Measurements from ENCODE around the gene SAPCD2. TPM values are rescaled to one million over a fixed set of nuclear protein-coding genes. Genes with fewer than 3 reads are reported as not detected.

Gene SAPCD2
- total RNA-seq, 1 experiment from 2014 or later, result 57.5 TPM

DNA sequence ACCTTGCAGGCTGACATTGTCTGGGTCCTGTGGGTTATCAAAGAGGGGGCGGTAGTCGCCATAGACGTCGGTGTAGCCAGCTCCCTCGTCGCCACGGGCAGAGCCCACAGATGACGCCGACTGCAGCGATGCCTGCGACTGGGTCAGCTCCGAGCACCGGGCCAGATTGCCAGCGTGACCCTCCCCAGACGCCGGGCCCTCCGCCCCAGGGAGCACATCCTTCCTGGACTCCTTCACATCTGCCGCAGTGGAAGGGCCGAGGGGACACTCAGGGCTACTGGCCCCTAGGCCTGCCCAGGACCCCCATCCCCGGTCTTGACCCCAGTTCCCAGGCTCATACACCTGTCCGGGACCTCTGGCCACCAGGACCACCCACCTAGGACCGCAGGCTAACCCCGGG is 56.2 kb downstream of the SAPCD2 start:
- CTCF ChIA-PET, result no interaction called here
- H3K27ac Mint-ChIP-seq (ENCODE audit: unreplicated experiment), result no peak overlapping the region
- Histone ChIP-seq H3K4me1 (no peaks in the 10 kb centered on the region), H3K9me3 (no peaks in the 10 kb centered on the region), H3K4me3 (ENCODE audit: low read depth, low read length) (no peak overlapping the region), H3K27me3 (replicated peaks; ENCODE audit: control insufficient read depth, insufficient read depth, low read length) (no peaks in the 10 kb centered on the region), H3K36me3 (ENCODE audit: control insufficient read depth, insufficient read depth, low read length) (no peaks in the 10 kb centered on the region; the same call in 1 of the 2 replicates)
- intact Hi-C loops (cut with micrococcal nuclease; ENCODE audit: unreplicated experiment), result no loop called here
- DNase-seq, result no peak
- POLR2A ChIA-PET, result no interaction called here
- no TSS peak for BruUV-seq (replicated peaks)
- H3K9me3 Mint-ChIP-seq (ENCODE audit: unreplicated experiment), result no peaks in the 10 kb centered on the region
- H3K4me1 Mint-ChIP-seq (ENCODE audit: low read depth, unreplicated experiment), result no peaks in the 10 kb centered on the region
- TF ChIP-seq, protein P1, sequence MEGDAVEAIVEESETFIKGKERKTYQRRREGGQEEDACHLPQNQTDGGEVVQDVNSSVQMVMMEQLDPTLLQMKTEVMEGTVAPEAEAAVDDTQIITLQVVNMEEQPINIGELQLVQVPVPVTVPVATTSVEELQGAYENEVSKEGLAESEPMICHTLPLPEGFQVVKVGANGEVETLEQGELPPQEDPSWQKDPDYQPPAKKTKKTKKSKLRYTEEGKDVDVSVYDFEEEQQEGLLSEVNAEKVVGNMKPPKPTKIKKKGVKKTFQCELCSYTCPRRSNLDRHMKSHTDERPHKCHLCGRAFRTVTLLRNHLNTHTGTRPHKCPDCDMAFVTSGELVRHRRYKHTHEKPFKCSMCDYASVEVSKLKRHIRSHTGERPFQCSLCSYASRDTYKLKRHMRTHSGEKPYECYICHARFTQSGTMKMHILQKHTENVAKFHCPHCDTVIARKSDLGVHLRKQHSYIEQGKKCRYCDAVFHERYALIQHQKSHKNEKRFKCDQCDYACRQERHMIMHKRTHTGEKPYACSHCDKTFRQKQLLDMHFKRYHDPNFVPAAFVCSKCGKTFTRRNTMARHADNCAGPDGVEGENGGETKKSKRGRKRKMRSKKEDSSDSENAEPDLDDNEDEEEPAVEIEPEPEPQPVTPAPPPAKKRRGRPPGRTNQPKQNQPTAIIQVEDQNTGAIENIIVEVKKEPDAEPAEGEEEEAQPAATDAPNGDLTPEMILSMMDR (IDR thresholded peaks at IDR 0.05; ENCODE audit: insufficient read depth in 1 of 2, low read depth in 1 of 2, low read length in 1 of 2, severe bottlenecking in 1 of 2, unreplicated experiment in 1 of 2), result no peak
- no peak overlapping the region for H3K4me3 Mint-ChIP-seq (ENCODE audit: unreplicated experiment)
- no peaks in the 10 kb centered on the region for H3K36me3 Mint-ChIP-seq (ENCODE audit: insufficient read depth, unreplicated experiment)
- no peaks in the 10 kb centered on the region for H3K27me3 Mint-ChIP-seq (ENCODE audit: insufficient read depth, unreplicated experiment)

DNA sequence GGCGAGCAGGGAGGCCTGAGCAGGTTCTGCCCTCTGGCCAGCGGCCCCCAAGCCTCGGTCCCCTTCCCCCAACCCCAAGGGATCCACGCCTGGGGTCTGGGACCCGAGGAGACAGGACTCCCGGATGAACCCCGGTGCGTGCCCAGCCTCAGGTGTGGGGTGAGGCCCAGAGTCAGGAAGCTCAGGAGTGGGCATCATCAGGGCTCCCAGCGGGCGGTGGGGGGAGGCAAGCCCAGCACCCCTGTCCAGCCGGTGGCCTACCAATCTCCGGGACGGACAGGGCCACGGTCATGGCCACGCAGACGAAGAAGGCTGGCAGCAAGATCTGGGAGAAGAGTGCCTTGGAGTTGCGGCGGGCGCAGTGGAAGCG is 56.8 kb downstream of the SAPCD2 start:
- no peak overlapping the region for H3K4me3 ChIP-seq (ENCODE audit: low read depth, low read length)
- Mint-ChIP-seq H3K27ac (ENCODE audit: unreplicated experiment) (no peak overlapping the region), H3K4me3 (ENCODE audit: unreplicated experiment) (no peak overlapping the region), H3K9me3 (ENCODE audit: unreplicated experiment) (no peaks in the 10 kb centered on the region), H3K36me3 (ENCODE audit: insufficient read depth, unreplicated experiment) (no peaks in the 10 kb centered on the region), H3K4me1 (ENCODE audit: low read depth, unreplicated experiment) (no peaks in the 10 kb centered on the region), H3K27me3 (ENCODE audit: insufficient read depth, unreplicated experiment) (no peaks in the 10 kb centered on the region)
- no TSS peak for BruUV-seq (replicated peaks)
- no peak for DNase-seq
- no peaks in the 10 kb centered on the region for H3K4me1 ChIP-seq
- ChIA-PET POLR2A (no interaction called here), CTCF (no interaction called here)
- intact Hi-C loops (cut with micrococcal nuclease; ENCODE audit: unreplicated experiment), result no loop called here
- H3K27me3 ChIP-seq (replicated peaks; ENCODE audit: control insufficient read depth, insufficient read depth, low read length), result no peaks in the 10 kb centered on the region
- no peaks in the 10 kb centered on the region; the same call in 1 of the 2 replicates for H3K36me3 ChIP-seq (ENCODE audit: control insufficient read depth, insufficient read depth, low read length)
- TF ChIP-seq, protein P1 (IDR thresholded peaks at IDR 0.05; ENCODE audit: insufficient read depth in 1 of 2, low read depth in 1 of 2, low read length in 1 of 2, severe bottlenecking in 1 of 2, unreplicated experiment in 1 of 2), result no peak
- H3K9me3 ChIP-seq, result no peaks in the 10 kb centered on the region

DNA sequence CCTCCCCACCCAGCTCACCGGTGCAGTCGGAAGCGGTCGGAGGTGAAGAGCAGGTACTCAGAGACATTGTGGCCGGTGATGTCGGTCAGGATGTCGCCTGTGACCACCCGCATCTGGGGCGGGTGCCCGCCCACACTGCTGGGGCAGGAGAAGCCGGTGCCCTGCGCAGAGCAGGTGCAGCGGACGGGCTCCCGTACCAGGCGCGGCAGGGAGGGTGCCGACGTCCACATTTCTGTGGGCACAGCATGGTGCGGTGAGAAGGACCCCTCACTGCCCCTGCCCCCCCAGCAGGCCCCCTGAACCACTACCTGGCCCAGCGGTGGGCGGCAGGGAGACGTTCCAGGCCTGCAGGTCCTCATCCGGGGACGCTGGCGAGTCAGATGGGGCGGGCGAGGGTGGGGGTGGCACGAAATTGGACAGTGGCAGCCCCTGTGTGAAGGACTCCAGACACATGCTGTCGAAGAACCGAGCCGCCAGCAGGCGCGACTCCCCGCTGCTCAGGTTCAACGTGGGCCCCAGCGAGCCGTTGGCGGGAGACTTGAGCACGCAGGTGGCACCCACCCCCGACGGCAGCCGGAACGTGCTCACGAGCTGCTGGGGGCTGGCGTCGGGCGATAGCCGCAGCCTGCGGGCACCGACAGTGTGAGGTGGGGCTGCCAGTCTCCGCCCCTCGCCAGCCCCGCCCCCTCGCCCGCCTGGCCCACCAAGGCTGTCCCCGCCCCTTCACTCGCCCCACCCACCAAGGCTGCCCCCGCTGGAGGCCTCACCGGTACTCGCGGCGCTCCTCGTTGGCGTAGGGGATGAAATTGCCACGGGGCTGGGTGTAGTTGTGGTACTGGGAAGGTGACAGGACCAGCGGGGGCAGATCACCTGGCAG is 57.4 kb downstream of the SAPCD2 start:
- no TSS peak for BruUV-seq (replicated peaks)
- Histone ChIP-seq H3K9me3 (no peaks in the 10 kb centered on the region), H3K36me3 (ENCODE audit: control insufficient read depth, insufficient read depth, low read length) (no peaks in the 10 kb centered on the region; the same call in 1 of the 2 replicates), H3K4me3 (ENCODE audit: low read depth, low read length) (no peak overlapping the region), H3K4me1 (no peaks in the 10 kb centered on the region), H3K27me3 (replicated peaks; ENCODE audit: control insufficient read depth, insufficient read depth, low read length) (no peaks in the 10 kb centered on the region)
- ChIA-PET POLR2A (no interaction called here), CTCF (no interaction called here)
- no peak overlapping the region for H3K27ac Mint-ChIP-seq (ENCODE audit: unreplicated experiment)
- DNase-seq, result no peak
- no peaks in the 10 kb centered on the region for H3K36me3 Mint-ChIP-seq (ENCODE audit: insufficient read depth, unreplicated experiment)
- TF ChIP-seq, protein P1 (IDR thresholded peaks at IDR 0.05; ENCODE audit: insufficient read depth in 1 of 2, low read depth in 1 of 2, low read length in 1 of 2, severe bottlenecking in 1 of 2, unreplicated experiment in 1 of 2), result no peak
- H3K27me3 Mint-ChIP-seq (ENCODE audit: insufficient read depth, unreplicated experiment), result no peaks in the 10 kb centered on the region
- H3K9me3 Mint-ChIP-seq (ENCODE audit: unreplicated experiment), result no peaks in the 10 kb centered on the region
- intact Hi-C loops (cut with micrococcal nuclease; ENCODE audit: unreplicated experiment), result no loop called here
- no peaks in the 10 kb centered on the region for H3K4me1 Mint-ChIP-seq (ENCODE audit: low read depth, unreplicated experiment)
- no peak overlapping the region for H3K4me3 Mint-ChIP-seq (ENCODE audit: unreplicated experiment)

Other genes starting within 250 kb of the SAPCD2 start
- 3.6 and 4.2 TPM in 2 replicates for gene AJM1, start 228.1 kb downstream of the SAPCD2 start, total RNA-seq (2022)
- 103 and 105 TPM in 2 replicates for gene PHPT1, start 221.1 kb downstream of the SAPCD2 start, total RNA-seq (2022)
- gene MAMDC4, start 218.2 kb downstream of the SAPCD2 start, total RNA-seq (2022), result 8.8 and 10.8 TPM in 2 replicates
- gene EDF1, start 204.2 kb downstream of the SAPCD2 start, total RNA-seq (2022), result 429 and 476 TPM in 2 replicates
- 41.7 and 50.0 TPM in 2 replicates for gene TRAF2, start 184.0 kb downstream of the SAPCD2 start, total RNA-seq (2022)
- 66.8 and 76.1 TPM in 2 replicates for gene FBXW5, start 125.8 kb downstream of the SAPCD2 start, total RNA-seq (2022)
- 0.77 and 1.3 TPM in 2 replicates for gene C8G, start 125.3 kb downstream of the SAPCD2 start, total RNA-seq (2022)
- gene LCN12, start 118.3 kb downstream of the SAPCD2 start, total RNA-seq (2022), result 20.0 and 23.2 TPM in 2 replicates
- gene PTGDS, start 93.1 kb downstream of the SAPCD2 start, total RNA-seq (2022), result not detected in 2 replicates
- not detected in 2 replicates for gene LCNL1, start 87.6 kb downstream of the SAPCD2 start, total RNA-seq (2022)
- 66.2 TPM in 2 replicates for gene PAXX, start 78.1 kb downstream of the SAPCD2 start, total RNA-seq (2022)
- gene CLIC3, start 74.0 kb downstream of the SAPCD2 start, total RNA-seq (2022), result 4.5 and 4.7 TPM in 2 replicates
- gene ABCA2, start 42.3 kb downstream of the SAPCD2 start, total RNA-seq (2022), result 22.6 and 27.3 TPM in 2 replicates
- not detected in 2 replicates for gene FUT7, start 38.5 kb downstream of the SAPCD2 start, total RNA-seq (2022)
- gene NPDC1, start 24.4 kb downstream of the SAPCD2 start, total RNA-seq (2022), result 44.1 and 49.2 TPM in 2 replicates
- gene ENTPD2, start 16.5 kb downstream of the SAPCD2 start, total RNA-seq (2022), result 2.9 and 3.4 TPM in 2 replicates
- gene UAP1L1, start 7.0 kb upstream of the SAPCD2 start, total RNA-seq (2022), result 22.7 and 24.6 TPM in 2 replicates
- 57.7 and 58.0 TPM in 2 replicates for gene MAN1B1, start 16.4 kb upstream of the SAPCD2 start, total RNA-seq (2022)
- 230 and 247 TPM in 2 replicates for gene DPP7, start 44.2 kb upstream of the SAPCD2 start, total RNA-seq (2022)
- gene GRIN1, start 68.6 kb upstream of the SAPCD2 start, total RNA-seq (2022), result 1.9 and 3.7 TPM in 2 replicates
- gene LRRC26, start 99.5 kb upstream of the SAPCD2 start, total RNA-seq (2022), result 2.9 and 3.0 TPM in 2 replicates
- 0.70 TPM in 1 of 2 replicates, not detected in the other for gene TMEM210, start 101.5 kb upstream of the SAPCD2 start, total RNA-seq (2022)
- gene ANAPC2, start 118.0 kb upstream of the SAPCD2 start, total RNA-seq (2022), result 66.8 and 67.5 TPM in 2 replicates
- 62.3 and 62.7 TPM in 2 replicates for gene SSNA1, start 118.1 kb upstream of the SAPCD2 start, total RNA-seq (2022)
- gene TPRN, start 130.2 kb upstream of the SAPCD2 start, total RNA-seq (2022), result 34.2 and 37.7 TPM in 2 replicates
- gene TMEM203, start 135.1 kb upstream of the SAPCD2 start, total RNA-seq (2022), result 36.9 and 38.4 TPM in 2 replicates
- gene NDOR1, start 135.1 kb upstream of the SAPCD2 start, total RNA-seq (2022), result 29.0 and 31.8 TPM in 2 replicates
- gene RNF208, start 151.7 kb upstream of the SAPCD2 start, total RNA-seq (2022), result 6.3 and 6.5 TPM in 2 replicates
- 1.7 and 1.8 TPM in 2 replicates for gene CYSRT1, start 154.6 kb upstream of the SAPCD2 start, total RNA-seq (2022)
- 0.27 TPM in 1 of 2 replicates, not detected in the other for gene RNF224, start 156.9 kb upstream of the SAPCD2 start, total RNA-seq (2022)
- 0.19 TPM in 1 of 2 replicates, not detected in the other for gene SLC34A3, start 160.3 kb upstream of the SAPCD2 start, total RNA-seq (2022)
- gene TUBB4B, start 170.7 kb upstream of the SAPCD2 start, total RNA-seq (2022), result 481 and 487 TPM in 2 replicates
- not detected in 2 replicates for gene STPG3, start 180.7 kb upstream of the SAPCD2 start, total RNA-seq (2022)
- gene NELFB, start 184.8 kb upstream of the SAPCD2 start, total RNA-seq (2022), result 79.1 and 79.8 TPM in 2 replicates
- 1.8 and 1.9 TPM in 2 replicates for gene TOR4A, start 207.2 kb upstream of the SAPCD2 start, total RNA-seq (2022)
- gene NRARP, start 231.7 kb upstream of the SAPCD2 start, total RNA-seq (2022), result 22.1 and 24.7 TPM in 2 replicates

All from Caco-2 (cell line).